A673 (cell line): ENCODE data around the gene RNASE8. TPM values are rescaled to one million over a fixed set of nuclear protein-coding genes. Genes with fewer than 3 reads are reported as not detected.

Experiments
- BruUV-seq: library from RNA; stranded (reverse); fragments of 400-500 nt; replicated peaks from 2 replicates; lab custom pipeline; 2021; lab: Mats Ljungman, UMichigan
- CTCF ChIA-PET: fragments of 300-600 bp; sonication (Branson Sonifier 250); formaldehyde crosslinking; loops from one replicate; lab custom pipeline; 2022; ENCODE audit warnings: antibody characterized with exemption; lab: Charles Lee
- POLR2A ChIA-PET: fragments of 300-600 bp; sonication (Branson Sonifier 250); formaldehyde crosslinking; loops from one replicate; lab custom pipeline; 2022; ENCODE audit warnings: antibody characterized with exemption; ENCODE audit not compliant: low non-redundant PET; lab: Charles Lee
- DNase-seq: peaks from one replicate; pipeline ENCODE4 v3.0.0-alpha.2; 2015; ENCODE audit warnings: low spot score
- H3K27ac ChIP-seq: fragments of 200-600 bp; sonication (generic); 2 replicates; pipeline ENCODE4 v1.5.1; 2016; ENCODE audit warnings: mixed run types, low read depth, mild to moderate bottlenecking, mixed read lengths, antibody characterized with exemption, low read length; ENCODE audit not compliant: poor library complexity, severe bottlenecking
- H3K27me3 ChIP-seq: fragments of 200-600 bp; sonication (generic); replicated peaks from 2 replicates; pipeline ENCODE4 v1.6.1; 2017; ENCODE audit warnings: mixed run types, low read depth, mild to moderate bottlenecking, mixed read lengths, antibody characterized with exemption, low read length; ENCODE audit not compliant: insufficient read depth, poor library complexity
- H3K36me3 ChIP-seq: fragments of 200-600 bp; sonication (generic); 2 replicates; pipeline ENCODE4 v1.6.1; 2016; ENCODE audit warnings: mixed run types, mild to moderate bottlenecking, mixed read lengths, antibody characterized with exemption, low read length; ENCODE audit not compliant: insufficient read depth, poor library complexity, severe bottlenecking
- H3K4me1 ChIP-seq: fragments of 200-600 bp; sonication (generic); 2 replicates; pipeline ENCODE4 v1.6.1; 2017; ENCODE audit warnings: mixed run types, mild to moderate bottlenecking, mixed read lengths, antibody characterized with exemption, low read length; ENCODE audit not compliant: insufficient read depth, poor library complexity, severe bottlenecking
- H3K4me3 ChIP-seq: fragments of 200-600 bp; sonication (generic); 2 replicates; pipeline ENCODE4 v1.5.1; 2016; ENCODE audit warnings: low read depth, mixed run types, mild to moderate bottlenecking, mixed read lengths, low read length; ENCODE audit not compliant: poor library complexity, severe bottlenecking
- H3K9me3 ChIP-seq: fragments of 200-600 bp; sonication (generic); 2 replicates; pipeline ENCODE4 v1.6.1; 2016; ENCODE audit warnings: mixed run types, low read depth, mild to moderate bottlenecking, mixed read lengths, antibody characterized with exemption, low read length; ENCODE audit not compliant: poor library complexity, severe bottlenecking
- CTCF ChIP-seq: fragments of 300-800, 200-600 bp; sonication (generic); conservative IDR thresholded peaks from 2 replicates; pipeline ENCODE4 v1.5.1; 2017; ENCODE audit warnings: low read depth, mild to moderate bottlenecking, antibody characterized with exemption, low read length, moderate library complexity, mixed read lengths
- EZH2 ChIP-seq: fragments of 200-600 bp; sonication (generic); IDR thresholded peaks from 2 replicates; pipeline ENCODE4 v1.6.1; 2017; ENCODE audit warnings: borderline replicate concordance, low read depth, mild to moderate bottlenecking, mixed read lengths, antibody characterized with exemption, low read length; ENCODE audit not compliant: poor library complexity, severe bottlenecking
- intact Hi-C: fragments of 100-400 bp; cut with micrococcal nuclease; formaldehyde crosslinking; loops from one replicate; pipeline ENCODE4 v1.10.0; 2022; ENCODE audit not compliant: unreplicated experiment
- total RNA-seq: library from RNA; stranded (reverse); gene quantifications from 2 replicates; pipeline ENCODE4 v1.2.3, GENCODE V29; 2021

Gene RNASE8
- total RNA-seq, 1 experiment from 2014 or later, result not detected

GRCh38 chr14:21101802-21102413, 44.3 kb downstream of the RNASE8 start:
- Histone ChIP-seq H3K4me3 (no peak overlapping the region), H3K4me1 (peaks cover 34% of the 10 kb centered on the region), H3K9me3 (no peaks in the 10 kb centered on the region), H3K27ac (peak overlapping the region; percentile 100), H3K36me3 (no peaks in the 10 kb centered on the region), H3K27me3 (no peaks in the 10 kb centered on the region)
- POLR2A ChIA-PET, result interaction anchor here (0.7 kb wide), 1 partner anchor 30 kb away, joined by 5 read pairs; no protein-coding TSS in a partner anchor
- TF ChIP-seq CTCF, result no peak
- no peak for TF ChIP-seq EZH2
- CTCF ChIA-PET, result interaction anchor here (1.4 to 2.9 kb wide), 3 partner anchors 10 to 87 kb away, joined by 3 to 8 read pairs (median 4); no protein-coding TSS in a partner anchor
- BruUV-seq, result no TSS peak
- intact Hi-C loops, result no loop called here
- no peak for DNase-seq

GRCh38 chr14:21102521-21103410, 45.1 kb downstream of the RNASE8 start:
- ChIA-PET CTCF (interaction anchor here (1.4 to 3.9 kb wide), 5 partner anchors 8 to 88 kb away, joined by 3 to 55 read pairs (median 23); partner anchors contain the start of gene ARHGEF40), POLR2A (interaction anchor here (0.7 kb wide), 1 partner anchor 31 kb away, joined by 5 read pairs; no protein-coding TSS in a partner anchor)
- intact Hi-C loops, result no loop called here
- H3K36me3 ChIP-seq, result no peaks in the 10 kb centered on the region
- peak overlapping the region; percentile 92 for H3K4me3 ChIP-seq
- H3K9me3 ChIP-seq, result no peaks in the 10 kb centered on the region
- peaks cover 30% of the 10 kb centered on the region for H3K4me1 ChIP-seq
- TF ChIP-seq CTCF (no peak), EZH2 (no peak)
- peak overlapping the region; percentile 100 for H3K27ac ChIP-seq
- TSS peak; percentile 62 for BruUV-seq
- no peak for DNase-seq
- no peaks in the 10 kb centered on the region for H3K27me3 ChIP-seq

- no peak for DNase-seq
- ChIA-PET POLR2A (no interaction called here), CTCF (interaction anchor here (2.2 to 3.9 kb wide), 5 partner anchors 9 to 88 kb away, joined by 8 to 55 read pairs (median 23); partner anchors contain the start of gene ARHGEF40)
- TF ChIP-seq CTCF (no peak), EZH2 (no peak)
- Histone ChIP-seq H3K4me3 (peak overlapping the region; percentile 92), H3K27ac (peak overlapping the region; percentile 100), H3K27me3 (no peaks in the 10 kb centered on the region), H3K9me3 (no peaks in the 10 kb centered on the region), H3K36me3 (no peaks in the 10 kb centered on the region), H3K4me1 (peaks cover 30% of the 10 kb centered on the region)
- intact Hi-C loops, result no loop called here
- BruUV-seq, result no TSS peak
Measured at GRCh38 chr14:21103411-21103709, 45.7 kb downstream of the RNASE8 start.
